Keratinocyte (primary cell): ENCODE measurements around the gene CCDC178. TPM values are rescaled to one million over a fixed set of nuclear protein-coding genes. Genes with fewer than 3 reads are reported as not detected.

Experiments used
- DNase-seq: peaks from one replicate; pipeline ENCODE4 v3.0.0-alpha.2; 2011; ENCODE audit warnings: low read depth, missing footprints, low spot score
- FAIRE-seq: peaks from 2 replicates; lab custom pipeline; 2011; peaks lifted over from hg19 to GRCh38; lab: Jason Lieb, UNC
- H2AFZ ChIP-seq: 2 replicates; pipeline ENCODE4 v1.6.0; 2012; ENCODE audit warnings: low read length, control low read depth, inconsistent platforms; ENCODE audit not compliant: control insufficient read depth
- H3K27ac ChIP-seq: 2 replicates; pipeline ENCODE4 v1.5.1; 2011; ENCODE audit warnings: low read length; ENCODE audit not compliant: control insufficient read depth, insufficient read depth
- H3K27me3 ChIP-seq: 3 replicates; pipeline ENCODE4 v1.6.0; 2011; ENCODE audit warnings: low read length; ENCODE audit not compliant: control insufficient read depth, insufficient read depth; ENCODE audit errors: extremely low read depth
- H3K36me3 ChIP-seq, 2 experiments: 2 replicates in 1 of 2; 3 replicates in 1 of 2; pipeline ENCODE4 v1.5.1; 2011; ENCODE audit warnings: low read length in 2 of 2, mild to moderate bottlenecking in 1 of 2; ENCODE audit not compliant: control insufficient read depth in 2 of 2, insufficient read depth in 2 of 2; ENCODE audit errors: extremely low read depth in 1 of 2
- H3K4me1 ChIP-seq: 3 replicates; pipeline ENCODE4 v1.5.1; 2011; ENCODE audit warnings: low read length; ENCODE audit not compliant: control insufficient read depth, insufficient read depth; ENCODE audit errors: extremely low read depth
- H3K4me2 ChIP-seq: 3 replicates; pipeline ENCODE4 v1.6.0; 2011; ENCODE audit warnings: low read depth, low read length; ENCODE audit not compliant: control insufficient read depth, insufficient read depth; ENCODE audit errors: extremely low read depth
- H3K4me3 ChIP-seq, 3 experiments: fragments of 200-600 bp in 1 of 3; sonication (generic) in 1 of 3; 2 replicates in 2 of 3; 3 replicates in 1 of 3; pipeline ENCODE4 v1.5.1; 2011 to 2016; ENCODE audit warnings: low read length in 3 of 3, mild to moderate bottlenecking in 3 of 3, control low read depth in 2 of 3, inconsistent platforms in 1 of 3, low read depth in 1 of 3, mixed read lengths in 1 of 3, mixed run types in 1 of 3, moderate library complexity in 1 of 3; ENCODE audit not compliant: control insufficient read depth in 2 of 3, insufficient read depth in 2 of 3; ENCODE audit errors: extremely low read depth in 1 of 3
- H3K79me2 ChIP-seq: 2 replicates; pipeline ENCODE4 v1.6.0; 2012; ENCODE audit warnings: low read length; ENCODE audit not compliant: control insufficient read depth, insufficient read depth
- H3K9ac ChIP-seq: 3 replicates; pipeline ENCODE4 v1.6.0; 2011; ENCODE audit warnings: low read length; ENCODE audit not compliant: control insufficient read depth, insufficient read depth; ENCODE audit errors: extremely low read depth
- H3K9me1 ChIP-seq: 3 replicates; pipeline ENCODE4 v1.6.0; 2011; ENCODE audit warnings: low read length; ENCODE audit not compliant: control insufficient read depth, insufficient read depth; ENCODE audit errors: extremely low read depth
- H3K9me3 ChIP-seq: 2 replicates; pipeline ENCODE4 v1.5.1; 2012; ENCODE audit warnings: low read depth, low read length; ENCODE audit not compliant: control insufficient read depth
- H4K20me1 ChIP-seq: 3 replicates; pipeline ENCODE4 v1.6.0; 2011; ENCODE audit warnings: low read length; ENCODE audit not compliant: control insufficient read depth, insufficient read depth; ENCODE audit errors: extremely low read depth
- EZH2 ChIP-seq: IDR thresholded peaks from one replicate; pipeline ENCODE4 v1.6.1; 2012; ENCODE audit warnings: inconsistent platforms, mild to moderate bottlenecking, low read length, moderate library complexity
- dilution Hi-C: fragments of 300-500 bp; cut with MboI; formaldehyde crosslinking; loops from one replicate; pipeline ENCODE4 v1.7.0; 2020; ENCODE audit warnings: low sequenced_read_pairs; ENCODE audit not compliant: extremely low pct_ligation_motif_present
- polyA plus RNA-seq, 5 experiments: library from polyadenylated mRNA; depleted of rRNA in 3 of 5; stranded (reverse) in 3 of 5; stranded (forward) in 1 of 5; unstranded in 1 of 5; fragments of >200 nt; gene quantifications; 1 replicate in 1 of 5; 2 replicates in 3 of 5; 3 replicates in 1 of 5; pipeline versions ENCODE4 v1.2.1 to v1.2.3, GENCODE V29; 2011 to 2012; ENCODE audit warnings: missing spikeins in 2 of 5, low read depth in 1 of 5, low replicate concordance in 1 of 5
- TF ChIP-seq, protein P1 (sequence below), 3 experiments: IDR thresholded peaks in 1 of 3; conservative IDR thresholded peaks in 1 of 3; optimal IDR thresholded peaks in 1 of 3; 2 replicates in 2 of 3; 3 replicates in 1 of 3; pipeline versions ENCODE3 to v1.5.1; 2011; ENCODE audit warnings: low read length in 3 of 3, mild to moderate bottlenecking in 3 of 3, moderate library complexity in 2 of 3, control low read depth in 1 of 3, inconsistent platforms in 1 of 3; ENCODE audit not compliant: insufficient read depth in 2 of 3; ENCODE audit errors: extremely low read depth in 1 of 3

The CCDC178 gene
- polyA plus RNA-seq, 1 donor (not counting 4 experiments of a cell fraction or from before 2014, with no cell fraction given), result 0.14 TPM

- Histone ChIP-seq H2AFZ (no peak overlapping the region), H3K27me3 (no peaks in the 10 kb centered on the region), H3K79me2 (no peaks in the 10 kb centered on the region), H4K20me1 (no peaks in the 10 kb centered on the region), H3K9ac (no peak overlapping the region), H3K4me3 (no peak overlapping the region), H3K4me1 (no peaks in the 10 kb centered on the region), H3K36me3 (no peaks in the 10 kb centered on the region), H3K27ac (no peak overlapping the region), H3K9me1 (no peaks in the 10 kb centered on the region), H3K4me2 (no peak overlapping the region), H3K9me3 (no peaks in the 10 kb centered on the region)
- no peak for TF ChIP-seq EZH2
- TF ChIP-seq, protein P1, sequence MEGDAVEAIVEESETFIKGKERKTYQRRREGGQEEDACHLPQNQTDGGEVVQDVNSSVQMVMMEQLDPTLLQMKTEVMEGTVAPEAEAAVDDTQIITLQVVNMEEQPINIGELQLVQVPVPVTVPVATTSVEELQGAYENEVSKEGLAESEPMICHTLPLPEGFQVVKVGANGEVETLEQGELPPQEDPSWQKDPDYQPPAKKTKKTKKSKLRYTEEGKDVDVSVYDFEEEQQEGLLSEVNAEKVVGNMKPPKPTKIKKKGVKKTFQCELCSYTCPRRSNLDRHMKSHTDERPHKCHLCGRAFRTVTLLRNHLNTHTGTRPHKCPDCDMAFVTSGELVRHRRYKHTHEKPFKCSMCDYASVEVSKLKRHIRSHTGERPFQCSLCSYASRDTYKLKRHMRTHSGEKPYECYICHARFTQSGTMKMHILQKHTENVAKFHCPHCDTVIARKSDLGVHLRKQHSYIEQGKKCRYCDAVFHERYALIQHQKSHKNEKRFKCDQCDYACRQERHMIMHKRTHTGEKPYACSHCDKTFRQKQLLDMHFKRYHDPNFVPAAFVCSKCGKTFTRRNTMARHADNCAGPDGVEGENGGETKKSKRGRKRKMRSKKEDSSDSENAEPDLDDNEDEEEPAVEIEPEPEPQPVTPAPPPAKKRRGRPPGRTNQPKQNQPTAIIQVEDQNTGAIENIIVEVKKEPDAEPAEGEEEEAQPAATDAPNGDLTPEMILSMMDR (optimal IDR thresholded peaks at IDR 0.05 in 1 of 3, IDR thresholded peaks at IDR 0.05 in 1 of 3, conservative IDR thresholded peaks at IDR 0.05 in 1 of 3; ENCODE audit: extremely low read depth in 1 of 3, insufficient read depth in 2 of 3, low read length in 3 of 3), result no peak
- dilution Hi-C loops, result no loop called here
- FAIRE-seq (no peak), DNase-seq (no peak)
Observed at GRCh38 chr18:33277431-33277830, 163.1 kb downstream of the CCDC178 start.

DNA sequence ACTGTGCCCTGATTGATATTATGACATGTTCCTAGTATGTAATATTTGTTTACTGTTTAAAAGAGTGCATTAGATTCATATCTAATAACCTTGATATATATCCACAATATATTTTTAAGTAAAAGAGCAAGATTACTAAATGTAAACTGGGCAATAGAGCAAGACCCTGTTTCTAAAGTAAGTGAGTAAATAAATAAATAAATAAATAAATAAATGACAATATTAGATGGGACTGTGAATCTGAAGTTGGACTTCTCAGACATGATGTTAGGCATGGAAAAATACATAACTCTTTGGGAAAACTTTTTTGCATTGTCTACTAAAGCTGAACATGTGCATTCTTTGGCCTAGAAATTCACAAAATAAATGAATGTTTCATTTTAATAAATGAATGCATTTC lies 164.7 kb downstream of the CCDC178 start:
- H3K4me1 ChIP-seq, result no peaks in the 10 kb centered on the region
- TF ChIP-seq, protein P1 (optimal IDR thresholded peaks at IDR 0.05 in 1 of 3, IDR thresholded peaks at IDR 0.05 in 1 of 3, conservative IDR thresholded peaks at IDR 0.05 in 1 of 3; ENCODE audit: extremely low read depth in 1 of 3, insufficient read depth in 2 of 3, low read length in 3 of 3), result no peak
- TF ChIP-seq EZH2, result no peak
- FAIRE-seq, result no peak
- H3K79me2 ChIP-seq, result no peaks in the 10 kb centered on the region
- H3K9me1 ChIP-seq, result no peaks in the 10 kb centered on the region
- H3K4me3 ChIP-seq, result no peak overlapping the region
- H4K20me1 ChIP-seq, result no peaks in the 10 kb centered on the region
- dilution Hi-C loops, result no loop called here
- no peak overlapping the region for H3K4me2 ChIP-seq
- H3K27me3 ChIP-seq, result no peaks in the 10 kb centered on the region
- no peaks in the 10 kb centered on the region for H3K36me3 ChIP-seq
- H3K27ac ChIP-seq, result no peak overlapping the region
- H3K9ac ChIP-seq, result no peak overlapping the region
- no peaks in the 10 kb centered on the region for H3K9me3 ChIP-seq
- DNase-seq, result no peak
- no peak overlapping the region for H2AFZ ChIP-seq
